Measurements from ENCODE around the gene PPP1R13L.

- TF ChIP-seq CTCF (IDR thresholded peaks at IDR 0.05): no peak
- TF ChIP-seq POLR2A (IDR thresholded peaks at IDR 0.05): no peak
Measured at GRCh38 chr19:45355910-45356309, 49.0 kb downstream of the PPP1R13L start.
